ENCODE data around the gene RAD51.

Gene RAD51

GRCh38 chr15:40773902-40774301 lies 78.9 kb downstream of the RAD51 start:
- peaks cover 25% of the 10 kb centered on the region; the same call in 1 of the 2 replicates for H3K36me3 ChIP-seq (ENCODE audit: insufficient read depth, low read length)
- H3K4me3 ChIP-seq = no peak overlapping the region
- no peaks in the 10 kb centered on the region for H3K9me3 ChIP-seq (ENCODE audit: low read depth, low read length)
- no peak overlapping the region for H3K9ac ChIP-seq (ENCODE audit: insufficient read length)
- DNase-seq (ENCODE audit: low read depth, low spot score) = no peak
- TF ChIP-seq FOXP2 (optimal IDR thresholded peaks at IDR 0.05; ENCODE audit: control extremely low read depth, extremely low read length, insufficient read depth) (no peak), POLR2AphosphoS5 (IDR thresholded peaks at IDR 0.05; ENCODE audit: borderline replicate concordance, low read depth, low read length) (no peak), EZH2 (IDR thresholded peaks at IDR 0.05) (no peak)
- no peak overlapping the region for H3K27ac ChIP-seq

GRCh38 chr15:40775007-40775406 lies 80.0 kb downstream of the RAD51 start:
- H3K9me3 ChIP-seq (ENCODE audit: low read depth, low read length) = no peaks in the 10 kb centered on the region
- H3K9ac ChIP-seq (ENCODE audit: insufficient read length) = no peak overlapping the region
- H3K36me3 ChIP-seq (ENCODE audit: insufficient read depth, low read length) = peaks cover 34% of the 10 kb centered on the region; the same call in 1 of the 2 replicates
- no peak for TF ChIP-seq POLR2AphosphoS5 (IDR thresholded peaks at IDR 0.05; ENCODE audit: borderline replicate concordance, low read depth, low read length)
- no peak for TF ChIP-seq FOXP2 (optimal IDR thresholded peaks at IDR 0.05; ENCODE audit: control extremely low read depth, extremely low read length, insufficient read depth)
- TF ChIP-seq EZH2 (IDR thresholded peaks at IDR 0.05) = no peak
- DNase-seq (ENCODE audit: low read depth, low spot score) = no peak
- H3K4me3 ChIP-seq = no peak overlapping the region
- H3K27ac ChIP-seq = no peak overlapping the region

- H3K9ac ChIP-seq (ENCODE audit: insufficient read length) = no peak overlapping the region
- TF ChIP-seq FOXP2 (optimal IDR thresholded peaks at IDR 0.05; ENCODE audit: control extremely low read depth, extremely low read length, insufficient read depth) (no peak), POLR2AphosphoS5 (IDR thresholded peaks at IDR 0.05; ENCODE audit: borderline replicate concordance, low read depth, low read length) (no peak), EZH2 (IDR thresholded peaks at IDR 0.05) (no peak)
- H3K9me3 ChIP-seq (ENCODE audit: low read depth, low read length) = no peaks in the 10 kb centered on the region
- DNase-seq (ENCODE audit: low read depth, low spot score) = no peak
- H3K4me3 ChIP-seq = no peak overlapping the region
- no peak overlapping the region for H3K27ac ChIP-seq
- H3K36me3 ChIP-seq (ENCODE audit: insufficient read depth, low read length) = peaks cover 34% of the 10 kb centered on the region; the same call in 1 of the 2 replicates
Measured at GRCh38 chr15:40775740-40776536, 81.0 kb downstream of the RAD51 start.

GRCh38 chr15:40776537-40777141 lies 81.7 kb downstream of the RAD51 start:
- H3K36me3 ChIP-seq (ENCODE audit: insufficient read depth, low read length) = peaks cover 34% of the 10 kb centered on the region; the same call in 1 of the 2 replicates
- DNase-seq (ENCODE audit: low read depth, low spot score) = no peak
- no peak overlapping the region for H3K4me3 ChIP-seq
- no peak overlapping the region for H3K27ac ChIP-seq
- no peak overlapping the region for H3K9ac ChIP-seq (ENCODE audit: insufficient read length)
- no peaks in the 10 kb centered on the region for H3K9me3 ChIP-seq (ENCODE audit: low read depth, low read length)
- no peak for TF ChIP-seq FOXP2 (optimal IDR thresholded peaks at IDR 0.05; ENCODE audit: control extremely low read depth, extremely low read length, insufficient read depth)
- TF ChIP-seq POLR2AphosphoS5 (IDR thresholded peaks at IDR 0.05; ENCODE audit: borderline replicate concordance, low read depth, low read length) = no peak
- no peak for TF ChIP-seq EZH2 (IDR thresholded peaks at IDR 0.05)
